IMR-90 (cell line): ENCODE data around the gene CTBP2.

Experiments
- BHLHE40 ChIP-seq: fragments of 150-350 bp; IDR thresholded peaks from 2 replicates; pipeline ENCODE4 v1.6.1; 2016; ENCODE audit warnings: mild to moderate bottlenecking, low read depth, low read length
- CTCF ChIP-seq: conservative IDR thresholded peaks from 2 replicates; pipeline ENCODE4 v1.5.1; 2012; ENCODE audit warnings: mild to moderate bottlenecking, low read depth, low read length, improper control_type of control experiment
- ELK1 ChIP-seq: fragments of 150-350 bp; IDR thresholded peaks from 2 replicates; pipeline ENCODE4 v1.6.1; 2016; ENCODE audit warnings: low read depth, mild to moderate bottlenecking, low read length, moderate library complexity, borderline replicate concordance
- RAD21 ChIP-seq: IDR thresholded peaks from 2 replicates; pipeline ENCODE4 v1.6.1; 2012; ENCODE audit warnings: low read length, improper control_type of control experiment
- RFX5 ChIP-seq: IDR thresholded peaks from 2 replicates; pipeline ENCODE4 v1.8.0; 2012; ENCODE audit warnings: low read depth, mild to moderate bottlenecking, low read length, moderate library complexity
- USF2 ChIP-seq: fragments of 150-350 bp; IDR thresholded peaks from 2 replicates; pipeline ENCODE4 v1.6.1; 2017; ENCODE audit warnings: mild to moderate bottlenecking, antibody characterized with exemption, low read length, low read depth

GRCh38 chr10:125120053-125120710 lies 40.2 kb downstream of the CTBP2 start:
- TF ChIP-seq BHLHE40 (no peak), CTCF (no peak), ELK1 (no peak), USF2 (no peak), RFX5 (no peak), RAD21 (no peak)
